ENCODE data around the gene ELK4.

ELK4 gene

DNA sequence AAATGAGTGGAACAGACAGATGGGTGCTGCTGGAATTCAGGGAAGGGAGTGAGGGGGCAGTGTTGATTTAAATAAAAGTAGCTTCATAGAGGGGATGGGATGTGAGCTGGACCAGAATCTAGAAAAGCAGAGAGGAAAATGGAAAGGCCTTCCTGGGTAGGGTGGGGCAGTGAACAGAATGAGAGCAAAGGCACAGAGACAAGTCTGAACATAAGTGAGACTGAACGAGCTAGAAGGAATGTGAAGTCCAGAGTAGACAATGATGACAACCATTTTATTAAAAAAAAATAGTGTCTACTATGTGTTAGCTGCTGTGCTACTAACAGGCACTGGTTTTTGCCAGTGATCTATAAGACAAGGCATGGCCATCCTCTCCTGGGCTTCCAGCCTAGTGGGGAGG lies 36.0 kb downstream of the ELK4 start:
- no peak for DNase-seq (ENCODE audit: low read depth)

DNA sequence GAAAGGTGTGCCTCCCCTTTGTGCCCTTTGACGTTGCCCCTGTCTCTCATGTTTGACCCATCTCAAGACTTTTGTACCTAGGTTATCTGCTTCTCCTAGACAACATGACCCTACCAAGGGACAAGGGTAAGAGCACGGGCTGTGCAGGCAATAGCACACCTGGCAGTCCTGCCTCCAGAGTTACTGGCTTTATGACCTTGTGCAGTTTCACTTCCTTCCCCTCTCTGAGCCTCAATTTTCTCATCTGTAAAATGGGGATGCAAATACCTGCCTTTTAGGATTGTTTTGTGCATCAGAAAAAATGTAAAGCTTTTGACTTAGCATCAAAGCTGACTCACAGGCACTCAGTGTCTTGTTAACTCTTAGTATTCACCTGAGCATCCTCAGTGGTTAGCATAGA lies 36.4 kb downstream of the ELK4 start:
- no peak for DNase-seq (ENCODE audit: low read depth)

DNA sequence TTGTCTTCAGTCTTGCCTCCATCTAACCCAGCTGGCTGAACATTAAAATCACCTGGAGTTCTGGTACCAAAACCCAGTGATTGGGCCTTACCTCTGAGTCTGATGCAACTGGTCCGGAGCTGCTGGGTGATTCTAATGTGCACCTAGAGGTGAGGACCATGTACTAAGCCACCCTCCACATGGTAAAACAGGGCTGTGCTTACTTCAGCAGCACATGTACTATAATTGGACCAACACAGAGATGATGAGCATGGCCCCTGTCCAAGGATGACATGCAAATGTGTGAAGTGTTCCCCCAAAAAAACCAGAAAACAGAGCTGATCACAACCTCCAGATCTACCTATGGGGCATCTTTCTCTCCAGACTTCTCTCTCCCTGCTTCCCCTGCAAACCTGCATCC lies 37.0 kb downstream of the ELK4 start:
- no peak for DNase-seq (ENCODE audit: low read depth)

DNA sequence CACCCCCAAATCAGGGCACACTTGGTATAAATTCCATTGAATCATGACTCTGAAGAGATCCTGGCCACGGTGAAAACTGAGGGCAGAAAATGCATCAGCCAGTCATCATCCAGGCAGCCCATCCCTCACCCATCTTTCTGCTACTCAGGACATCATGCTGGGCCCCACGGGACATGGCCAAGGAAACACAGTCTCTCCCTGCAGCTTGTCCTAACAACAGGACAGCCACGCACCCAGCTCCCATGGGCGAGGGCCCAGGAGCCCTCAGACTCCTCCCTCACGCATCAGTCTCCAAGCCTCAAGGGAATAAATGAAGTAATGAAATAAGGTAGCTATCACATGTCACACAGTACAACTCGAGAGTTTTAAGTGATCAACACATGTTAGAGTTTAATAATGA lies 37.8 kb downstream of the ELK4 start:
- no peak for DNase-seq (ENCODE audit: low read depth)

DNA sequence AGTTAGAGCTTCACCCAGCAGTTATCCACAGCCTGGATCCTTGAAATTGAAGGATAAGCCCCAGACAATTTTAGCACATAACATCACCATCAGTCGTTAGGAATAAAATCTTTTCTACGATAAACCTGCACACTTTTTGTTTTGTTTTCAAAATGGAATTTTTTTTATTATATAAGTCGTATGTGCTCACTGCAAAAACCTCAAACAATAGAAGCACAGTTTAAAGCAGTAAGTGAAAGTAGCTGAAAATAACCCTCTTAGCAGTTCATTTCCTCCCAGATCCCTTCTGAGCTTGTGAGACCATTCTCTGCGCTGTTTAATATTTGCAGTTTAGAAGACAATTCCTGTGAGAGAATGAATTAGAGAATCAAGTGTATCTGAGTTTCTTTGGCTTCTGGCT lies 38.3 kb downstream of the ELK4 start:
- DNase-seq (ENCODE audit: low read depth) = no peak

DNA sequence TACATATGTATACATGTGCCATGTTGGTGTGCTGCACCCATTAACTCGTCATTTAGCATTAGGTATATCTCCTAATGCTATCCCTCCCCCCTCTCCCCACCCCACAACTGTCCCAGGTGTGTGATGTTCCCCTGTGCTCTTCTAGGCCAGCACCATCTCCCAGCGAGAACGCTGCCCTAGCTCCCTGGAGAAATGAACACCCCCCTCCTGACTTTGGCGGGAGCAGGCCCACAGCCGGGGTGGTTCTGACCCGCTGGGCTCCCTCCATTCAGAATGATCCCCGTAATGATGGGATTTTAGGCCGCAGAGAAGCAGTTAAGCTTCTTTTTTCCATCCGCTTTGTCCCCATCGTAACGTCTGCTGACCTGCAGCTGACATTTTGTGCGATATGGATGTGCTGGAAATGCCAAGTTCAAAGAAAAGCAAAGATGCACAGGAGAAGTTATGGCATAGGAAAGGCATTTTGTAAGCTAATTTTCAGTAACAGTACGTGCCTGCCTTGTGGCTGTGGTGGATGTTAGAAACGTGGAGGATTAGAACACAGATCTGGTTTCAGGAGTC lies 39.3 kb downstream of the ELK4 start:
- DNase-seq (ENCODE audit: low read depth) = no peak

DNA sequence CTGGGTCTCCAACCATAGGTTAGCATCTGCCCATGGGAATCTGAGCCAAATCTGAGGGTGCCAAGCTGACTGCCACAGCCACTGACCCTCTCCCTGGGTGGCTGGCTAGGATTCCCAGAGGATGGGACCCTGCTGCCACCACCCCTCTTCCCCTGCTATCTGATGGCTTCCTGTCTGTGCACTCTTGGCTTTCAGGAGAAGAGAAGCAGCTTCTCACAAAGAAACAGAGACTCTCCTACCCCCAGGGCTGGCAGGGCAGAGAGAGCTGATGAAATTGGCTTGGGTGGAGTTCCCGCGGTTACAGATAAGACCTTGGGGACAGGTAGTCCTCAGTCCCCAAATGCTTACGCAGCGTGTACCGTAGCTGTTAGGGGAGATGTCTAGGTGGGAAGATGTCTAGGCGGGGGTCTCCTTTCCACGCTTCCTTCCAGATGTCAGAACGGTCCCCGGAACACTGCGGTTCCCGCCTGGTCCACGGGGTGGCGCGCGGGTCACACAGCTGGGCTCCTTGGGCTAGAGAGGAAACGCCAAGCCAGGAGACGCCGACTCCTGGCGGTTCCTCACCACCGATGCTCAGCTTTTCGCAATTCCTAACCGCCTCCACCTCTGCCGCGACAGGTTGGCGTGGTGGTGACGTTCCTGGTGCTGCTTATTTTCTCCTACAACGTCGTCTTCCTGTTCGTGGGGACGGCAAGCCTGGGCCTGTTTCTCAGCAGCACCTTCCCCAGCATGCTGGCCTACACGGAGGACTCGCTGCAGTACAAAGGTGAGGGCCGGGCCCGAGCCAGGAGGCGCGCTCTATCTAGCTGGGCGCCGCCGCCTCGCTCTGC lies 40.1 kb downstream of the ELK4 start:
- DNase-seq (ENCODE audit: low read depth) = peak; percentile 85

DNA sequence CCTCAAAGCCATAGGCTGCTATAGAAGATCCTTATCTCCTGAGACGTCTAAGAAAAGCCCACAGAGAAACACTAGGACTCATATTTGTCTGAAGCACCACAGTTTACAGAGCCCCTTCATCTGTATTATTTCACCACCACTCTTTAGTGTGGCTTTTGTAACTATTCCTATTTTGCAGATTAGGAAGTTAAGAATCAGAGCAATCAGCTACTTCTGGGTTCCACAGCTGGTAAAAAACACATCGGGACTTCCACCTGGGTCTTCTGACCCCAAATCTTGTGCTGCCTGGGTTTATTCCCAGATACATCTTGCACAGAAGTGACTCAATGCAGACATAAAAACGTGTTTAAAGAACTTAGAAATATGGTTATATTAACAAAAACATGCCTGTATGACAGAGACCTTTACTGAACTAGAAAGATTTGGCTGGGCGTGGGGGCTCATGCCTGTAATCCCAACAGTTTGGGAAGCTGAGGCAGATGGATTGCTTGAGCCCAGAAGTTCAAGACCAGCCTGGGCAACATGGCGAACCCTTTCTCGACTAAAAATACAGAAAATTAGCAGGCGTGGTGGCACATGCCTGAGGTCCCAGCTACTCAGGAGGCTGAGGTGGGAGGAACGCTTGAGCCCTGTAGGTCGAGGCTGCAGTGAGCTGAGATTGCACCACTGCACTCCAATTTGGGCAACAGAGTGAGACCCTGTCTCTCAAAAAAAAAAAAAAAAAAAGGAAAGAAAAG lies 40.9 kb downstream of the ELK4 start:
- DNase-seq (ENCODE audit: low read depth) = no peak

DNA sequence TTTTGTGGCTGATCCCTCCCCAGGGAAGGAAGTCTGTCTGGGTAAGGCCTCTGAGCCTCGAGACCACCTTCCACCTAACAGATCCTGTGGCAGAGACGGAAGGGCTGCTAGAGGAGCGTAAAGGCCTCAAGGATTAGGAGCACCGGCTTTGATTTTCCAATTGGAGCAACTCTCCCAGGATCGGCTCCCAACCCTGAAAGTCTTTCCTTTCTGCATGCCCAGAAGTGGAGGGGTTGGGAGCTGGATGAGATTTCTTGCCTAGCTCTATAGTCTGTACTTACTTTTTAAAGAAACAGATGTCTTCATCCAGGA lies 41.4 kb downstream of the ELK4 start:
- no peak for DNase-seq (ENCODE audit: low read depth)

DNA sequence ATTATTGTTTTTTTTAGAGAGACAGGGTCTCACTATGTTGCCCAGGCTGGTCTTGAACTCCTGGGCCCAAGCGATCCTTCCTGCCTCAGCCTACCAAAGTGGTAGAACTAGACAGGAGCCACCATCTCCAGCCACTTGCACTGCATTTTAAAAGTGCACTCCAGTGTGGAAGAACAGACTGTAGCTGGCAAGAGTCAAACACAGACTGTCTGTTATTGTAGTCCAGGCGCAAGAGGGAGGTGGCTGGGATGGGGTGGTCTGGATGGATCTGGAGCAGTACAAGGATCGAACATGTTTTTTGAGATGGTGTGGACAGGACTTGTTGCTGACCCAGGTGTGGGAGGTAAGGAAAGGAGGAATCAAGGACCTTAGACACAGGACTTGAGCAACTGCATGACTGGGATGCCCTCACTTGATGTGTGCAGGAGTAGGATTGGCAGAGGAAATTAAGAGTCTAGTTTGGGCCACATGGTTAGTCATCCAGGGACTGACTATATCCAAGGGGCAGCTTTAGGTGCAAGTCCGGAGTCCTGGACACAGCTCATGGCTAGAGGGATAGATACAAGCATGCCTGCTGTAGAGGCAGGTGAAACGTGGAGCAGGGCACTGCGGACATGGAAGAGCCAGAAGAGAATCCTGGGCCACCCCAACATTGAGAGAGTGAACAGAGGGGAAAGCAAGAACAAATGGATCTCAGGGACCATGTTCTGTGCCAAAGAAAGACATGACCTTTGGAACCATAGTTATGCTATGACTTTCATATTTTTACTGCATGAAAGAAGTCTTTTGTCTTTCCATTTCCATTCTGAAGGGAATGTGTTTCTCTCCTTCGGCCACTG lies 42.0 kb downstream of the ELK4 start:
- no peak for DNase-seq (ENCODE audit: low read depth)

DNA sequence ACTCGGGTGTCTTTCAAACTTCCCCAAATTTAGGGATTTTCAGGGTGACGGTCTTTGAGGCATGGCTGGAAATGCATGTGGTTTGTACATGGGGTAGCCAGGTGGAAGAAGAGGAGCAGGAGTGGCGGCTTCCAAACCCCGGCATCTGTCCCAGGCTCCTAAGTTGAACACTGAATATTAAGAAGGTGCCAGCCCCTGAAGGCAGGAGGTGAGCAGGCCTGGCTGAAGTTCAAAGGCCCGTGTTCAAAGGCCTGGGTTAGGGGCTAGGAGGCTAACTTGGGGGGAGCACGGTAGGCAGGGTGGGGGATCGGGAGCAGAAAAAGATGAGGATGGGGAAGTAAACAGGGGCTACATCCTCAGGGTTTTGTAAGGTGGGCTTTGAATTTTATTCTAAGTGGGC lies 42.8 kb downstream of the ELK4 start:
- no peak for DNase-seq (ENCODE audit: low read depth)

DNA sequence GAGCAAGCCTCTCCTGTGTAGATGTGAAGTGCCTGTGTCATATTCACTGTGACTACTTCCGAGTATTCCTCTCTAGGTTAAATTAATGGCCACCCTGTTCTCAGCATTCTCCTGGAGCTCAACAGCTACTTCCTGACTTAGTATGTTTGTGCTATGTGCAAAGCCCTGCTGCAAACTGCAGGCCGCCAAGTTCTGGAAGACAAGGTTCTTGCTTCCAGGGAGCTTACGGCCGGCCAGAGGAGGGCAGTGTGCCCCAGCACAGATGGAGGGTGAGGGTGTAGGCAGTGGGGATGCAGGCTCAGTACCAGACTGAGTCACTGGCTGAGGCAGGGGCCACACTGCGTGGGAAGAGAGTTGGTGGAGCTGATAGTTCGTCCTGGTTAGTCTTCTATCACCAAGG lies 43.2 kb downstream of the ELK4 start:
- DNase-seq (ENCODE audit: low read depth) = no peak

DNA sequence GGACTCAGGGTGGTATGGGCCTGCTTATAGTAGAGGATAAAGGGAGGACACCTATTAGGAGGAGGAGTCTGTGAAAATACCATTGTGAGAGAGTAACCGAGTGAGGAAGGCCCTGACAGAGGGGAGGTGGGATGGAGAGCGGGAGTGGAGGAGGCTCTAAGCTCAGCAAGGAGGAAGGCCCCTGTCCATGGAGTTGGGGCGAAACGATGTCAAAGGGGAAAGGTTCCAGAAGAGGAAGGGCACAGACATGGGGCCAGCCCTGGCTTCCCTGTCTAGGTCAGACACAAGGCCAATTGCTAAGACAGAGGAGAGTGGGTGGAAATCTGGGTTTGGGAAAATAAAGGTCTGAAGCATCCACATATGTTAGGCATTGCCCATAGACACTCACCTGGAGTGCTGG lies 44.2 kb downstream of the ELK4 start:
- no peak for DNase-seq (ENCODE audit: low read depth)

DNA sequence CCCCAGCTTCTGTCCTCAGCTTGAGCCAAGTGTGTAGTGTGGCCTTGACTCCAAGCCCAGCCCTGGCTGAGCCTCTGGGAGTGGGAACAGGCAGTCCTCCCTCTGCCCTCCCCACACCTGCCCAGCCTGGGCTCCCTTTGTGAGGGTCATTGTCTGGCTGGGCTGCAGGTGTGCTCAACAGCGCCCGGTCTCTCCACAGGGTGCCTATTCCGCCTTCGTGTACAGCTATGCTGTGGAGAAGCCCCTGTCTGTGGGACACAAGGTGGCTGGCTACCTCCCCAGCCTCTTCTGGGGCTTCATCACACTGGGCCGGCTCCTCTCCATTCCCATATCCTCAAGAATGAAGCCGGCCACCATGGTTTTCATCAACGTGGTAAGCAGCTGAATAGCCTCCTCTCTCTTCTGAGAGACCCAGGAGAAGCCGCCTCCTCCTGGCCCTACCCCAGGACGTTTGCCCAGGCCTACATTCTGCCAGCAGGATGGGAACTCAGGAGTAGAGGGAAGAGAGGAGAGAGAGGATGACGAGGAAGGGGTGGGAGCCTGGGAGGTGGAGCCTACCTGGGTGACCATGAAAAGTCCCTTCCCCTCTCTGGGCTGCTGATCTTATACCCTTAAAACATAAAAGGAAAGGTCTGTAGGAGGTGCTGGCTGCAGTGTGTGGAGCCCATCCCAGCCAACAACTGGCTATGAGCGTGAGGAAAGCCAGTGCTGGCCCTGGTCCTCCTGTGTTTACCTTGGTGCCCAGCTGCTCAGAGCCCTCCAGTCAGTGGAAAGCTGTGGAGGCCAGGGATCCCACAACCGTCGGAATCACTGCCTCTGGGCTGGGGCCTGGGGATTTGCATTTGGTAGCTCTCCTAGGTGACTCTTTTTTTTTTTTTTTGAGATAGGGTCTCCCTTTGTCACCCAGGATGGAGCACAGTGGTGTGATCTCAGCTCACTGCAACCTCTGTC lies 45.7 kb downstream of the ELK4 start:
- DNase-seq (ENCODE audit: low read depth) = no peak

DNA sequence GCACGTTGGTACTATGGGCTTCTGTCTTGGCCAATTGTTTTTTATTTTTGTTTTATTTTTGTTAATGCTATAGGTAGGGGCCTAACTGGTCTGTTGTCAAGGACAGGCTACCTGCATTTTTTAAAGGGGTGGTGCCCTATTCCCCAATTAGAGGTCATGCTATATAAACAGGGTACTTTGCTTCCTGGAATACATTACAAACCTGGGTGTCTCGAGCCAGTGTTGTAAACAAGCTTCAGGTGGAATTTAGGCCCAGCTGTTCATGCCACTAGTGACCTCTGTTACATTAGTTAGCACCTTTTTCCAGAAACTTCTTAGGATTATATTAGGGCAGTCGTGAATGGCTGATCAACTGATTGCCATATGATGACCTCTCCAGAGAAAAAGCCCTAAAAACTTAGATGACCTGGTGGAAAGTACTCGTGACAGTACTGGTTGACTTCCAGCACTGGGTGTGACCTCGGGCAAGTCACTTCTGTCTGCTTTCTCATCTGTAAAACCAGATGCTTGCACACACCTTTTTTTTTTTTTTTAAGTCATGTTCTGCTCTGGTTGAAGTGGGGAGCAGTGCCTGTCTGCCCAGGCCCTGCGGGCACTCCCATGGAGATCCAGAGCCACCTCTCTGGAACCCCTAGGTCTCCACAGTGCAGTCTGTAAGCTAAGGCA lies 46.5 kb downstream of the ELK4 start:
- DNase-seq (ENCODE audit: low read depth) = no peak

DNA sequence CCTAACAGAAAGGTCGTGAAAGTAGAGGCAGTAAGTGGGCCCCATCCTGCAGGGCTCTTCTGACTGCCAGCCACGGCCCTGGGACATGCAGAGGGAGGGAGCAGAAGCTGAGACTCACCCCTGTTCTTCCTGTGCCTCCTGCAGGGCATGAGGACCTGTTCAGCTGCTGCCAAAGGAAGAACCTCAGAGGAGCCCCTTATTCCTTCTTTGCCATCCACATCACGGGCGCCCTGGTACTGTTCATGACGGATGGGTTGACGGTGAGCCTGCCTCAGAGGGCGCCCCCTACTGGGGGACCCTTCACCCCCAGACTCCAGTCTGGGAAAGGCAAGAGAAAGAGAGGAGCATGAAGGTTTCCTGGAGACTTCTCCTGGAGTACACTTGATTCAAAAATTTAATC lies 47.1 kb downstream of the ELK4 start:
- DNase-seq (ENCODE audit: low read depth) = no peak

DNA sequence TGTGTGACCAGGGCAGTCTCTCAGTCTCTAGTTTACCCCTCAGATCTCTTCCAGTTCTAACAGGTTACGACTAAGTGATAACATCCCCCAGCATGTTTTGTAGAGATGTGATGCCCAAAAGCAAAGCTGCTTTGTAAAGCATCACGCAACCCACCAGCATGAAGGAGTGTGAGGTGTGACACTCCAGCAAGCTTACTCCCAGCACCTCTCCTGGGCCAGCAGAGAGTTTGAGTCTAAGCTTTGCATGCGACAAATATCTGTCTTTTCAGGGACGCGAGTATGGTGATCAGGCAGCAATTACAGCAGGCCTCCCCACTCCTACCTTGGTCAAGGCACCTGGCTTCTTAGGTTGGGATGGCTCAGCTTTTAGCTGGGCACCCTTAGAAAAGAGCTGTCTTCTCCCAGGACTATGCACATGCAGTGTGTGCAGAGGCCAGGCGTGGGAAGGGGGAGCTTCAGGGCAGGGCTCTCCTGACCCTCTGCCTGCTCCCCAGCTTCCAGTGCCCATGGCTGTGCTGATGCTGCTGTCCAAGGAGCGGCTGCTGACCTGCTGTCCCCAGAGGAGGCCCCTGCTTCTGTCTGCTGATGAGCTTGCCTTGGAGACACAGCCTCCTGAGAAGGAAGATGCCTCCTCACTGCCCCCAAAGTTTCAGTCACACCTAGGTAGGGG lies 48.2 kb downstream of the ELK4 start:
- no peak for DNase-seq (ENCODE audit: low read depth)

DNA sequence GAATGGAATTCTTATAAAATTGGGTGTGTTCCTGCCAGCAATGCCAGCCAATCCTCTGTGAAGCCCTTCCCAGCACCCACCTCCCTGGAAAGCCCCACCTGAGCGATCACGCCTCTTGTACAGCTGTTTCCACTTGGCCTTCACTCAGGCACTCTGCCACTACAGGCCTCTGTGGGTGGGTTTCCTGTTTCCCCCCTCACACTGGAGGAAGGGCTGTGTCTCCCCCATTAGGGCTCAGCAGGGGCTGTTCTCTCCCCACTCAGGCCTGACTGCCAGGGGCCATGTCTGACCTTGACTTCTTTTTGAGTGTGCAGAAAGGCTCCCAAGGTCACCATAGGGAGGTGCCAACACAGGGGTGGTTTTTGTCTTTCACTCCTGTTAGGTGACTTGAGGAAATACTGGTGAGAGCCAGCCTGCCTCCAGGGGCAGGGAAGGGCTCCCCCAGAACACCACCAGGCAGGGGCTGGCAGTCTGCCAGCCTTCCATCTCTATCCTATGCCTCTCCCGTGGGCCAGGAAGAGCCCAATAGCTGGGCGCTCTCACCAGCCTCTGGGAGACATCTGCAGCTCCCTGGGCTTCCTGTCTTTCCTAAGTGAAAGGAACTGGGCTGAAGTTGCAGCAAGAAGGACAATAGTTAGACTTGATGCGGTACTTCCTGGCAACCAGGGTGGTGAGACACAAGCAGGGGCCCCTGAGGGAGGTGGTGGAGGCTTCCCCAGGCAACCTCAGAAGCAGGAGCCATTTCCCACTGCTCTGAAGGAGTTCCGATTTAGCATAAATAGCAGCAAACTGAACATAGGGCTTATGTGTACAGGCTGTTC lies 49.1 kb downstream of the ELK4 start:
- DNase-seq (ENCODE audit: low read depth) = no peak

DNA sequence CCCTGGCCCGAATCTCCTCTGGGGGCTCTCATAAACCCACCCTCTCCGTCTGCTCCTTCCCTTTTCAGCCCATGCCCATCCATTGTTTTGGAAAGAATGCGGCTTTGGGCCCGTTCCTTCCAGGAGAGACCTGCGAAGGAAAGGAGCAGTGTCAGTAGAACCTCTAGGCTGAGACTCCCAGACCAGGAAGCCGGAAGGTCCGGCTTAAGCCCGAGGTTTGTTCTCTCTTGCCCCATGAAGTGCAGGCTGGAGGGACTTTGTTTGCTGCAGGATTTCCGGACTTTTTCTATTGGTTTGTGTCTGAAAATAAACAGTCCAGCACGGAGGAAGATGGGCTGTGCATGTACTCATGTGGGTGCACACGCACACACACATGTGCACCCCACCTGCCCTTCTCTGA lies 49.8 kb downstream of the ELK4 start:
- DNase-seq (ENCODE audit: low read depth) = no peak
